ENCODE data around the gene TARM1.

TARM1 gene

DNA sequence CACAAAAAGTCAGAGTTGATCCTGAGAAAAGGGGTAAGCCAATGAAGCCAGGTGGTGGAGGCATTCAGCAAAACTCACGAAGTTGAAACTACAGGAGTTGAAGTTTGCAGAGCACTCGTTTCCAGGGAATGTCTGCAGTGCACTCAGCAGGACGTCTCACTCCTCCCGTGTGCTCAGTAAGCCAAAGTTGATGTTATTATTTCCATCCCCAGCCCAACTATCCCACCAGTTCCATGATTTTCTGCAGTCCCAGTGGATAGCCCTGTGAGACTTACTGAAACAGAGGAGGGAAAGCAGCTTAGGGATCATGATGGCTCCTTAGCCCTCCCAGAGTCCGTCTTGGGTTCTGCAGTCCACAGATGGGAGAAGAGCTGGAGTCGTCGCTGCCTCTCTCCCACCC, at the start of gene TARM1:
Gene TARM1 (minus strand): TSS at position 334 of the 400 bp plus-strand sequence. CDS start 25 bp downstream, at position 309.
- DNase-seq (ENCODE audit: low read depth in 2 of 3, low spot score in 2 of 3), result no peak

- no peak for DNase-seq (ENCODE audit: low read depth in 2 of 3, low spot score in 2 of 3)
These were observed 48.4 kb upstream of the TARM1 start for GRCh38 chr19:54129617-54129996.

- DNase-seq (ENCODE audit: low read depth in 2 of 3, low spot score in 2 of 3), result no peak
These were observed 47.8 kb upstream of the TARM1 start for GRCh38 chr19:54128796-54129616.

DNA sequence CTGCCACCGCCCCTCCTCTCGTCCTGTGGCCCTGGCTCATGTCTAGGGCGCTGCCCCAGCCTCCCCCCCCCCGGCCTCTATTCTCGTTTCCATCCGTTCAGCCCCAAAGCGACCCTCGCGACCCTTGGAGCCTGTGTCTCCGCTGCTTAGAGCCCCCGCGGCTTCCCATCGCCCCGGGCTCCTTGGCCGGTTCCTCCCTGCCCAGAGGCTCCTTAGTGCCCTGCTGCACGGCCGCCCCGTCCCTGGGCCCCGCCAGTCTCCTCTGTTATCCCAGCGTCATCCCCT, 47.2 kb upstream of the TARM1 start:
- no peak for DNase-seq (ENCODE audit: low read depth in 2 of 3, low spot score in 2 of 3)

DNA sequence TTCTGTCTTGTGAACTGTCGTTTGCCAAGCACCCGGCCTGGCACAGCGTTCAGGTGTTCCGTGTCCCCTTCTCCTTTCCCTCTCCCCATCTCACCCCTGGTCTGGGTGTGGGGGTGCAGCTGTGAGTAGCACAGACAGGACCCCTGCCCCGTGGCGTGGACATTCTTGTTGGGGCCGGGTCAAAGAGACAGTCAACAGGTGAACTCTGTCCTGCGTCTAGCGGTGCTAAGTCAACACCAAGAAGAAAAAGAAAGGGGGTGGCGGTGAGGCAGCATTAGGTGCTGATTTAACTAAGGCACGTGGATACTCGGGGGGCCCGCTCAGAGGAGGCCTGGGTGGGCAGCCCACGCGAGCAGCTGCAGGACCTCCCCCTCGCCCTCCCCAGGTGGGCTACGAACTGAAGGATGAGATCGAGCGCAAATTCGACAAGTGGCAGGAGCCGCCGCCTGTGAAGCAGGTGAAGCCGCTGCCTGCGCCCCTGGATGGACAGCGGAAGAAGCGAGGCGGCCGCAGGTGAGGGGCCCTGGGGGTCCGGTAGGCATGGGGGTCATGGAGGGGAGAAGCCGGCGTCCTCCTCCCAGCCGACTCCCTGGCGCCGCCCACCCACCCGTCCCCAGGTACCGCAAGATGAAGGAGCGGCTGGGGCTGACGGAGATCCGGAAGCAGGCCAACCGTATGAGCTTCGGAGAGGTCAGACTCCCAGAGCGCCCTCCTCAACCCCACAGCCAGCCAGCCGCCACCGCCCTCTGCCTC, 46.7 kb upstream of the TARM1 start:
- DNase-seq (ENCODE audit: low read depth in 2 of 3, low spot score in 2 of 3), result no peak

GRCh38 chr19:54125713-54126112, 44.5 kb upstream of the TARM1 start:
- DNase-seq (ENCODE audit: low read depth in 2 of 3, low spot score in 2 of 3), result no peak

GRCh38 chr19:54124393-54124792, 43.2 kb upstream of the TARM1 start:
- DNase-seq (ENCODE audit: low read depth in 2 of 3, low spot score in 2 of 3), result no peak

DNA sequence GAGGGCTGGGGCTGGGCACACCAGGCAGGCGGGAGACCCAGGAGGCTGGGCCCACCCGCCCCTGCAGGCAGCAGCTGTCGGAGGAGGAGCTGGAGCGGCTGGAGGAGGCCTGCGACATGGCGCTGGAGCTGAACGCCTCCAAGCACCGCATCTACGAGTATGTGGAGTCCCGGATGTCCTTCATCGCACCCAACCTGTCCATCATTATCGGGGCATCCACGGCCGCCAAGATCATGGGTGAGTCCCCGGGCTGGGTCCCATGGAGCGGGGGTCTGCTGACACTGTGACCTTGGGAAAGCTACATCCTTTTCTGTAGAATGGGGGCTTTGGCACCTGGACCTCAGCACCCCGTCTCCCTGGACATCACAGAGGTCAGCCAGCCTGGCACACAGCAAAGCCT, 42.5 kb upstream of the TARM1 start:
- DNase-seq (ENCODE audit: low read depth in 2 of 3, low spot score in 2 of 3), result no peak

- DNase-seq (ENCODE audit: low read depth in 2 of 3, low spot score in 2 of 3), result no peak
These were observed 40.1 kb upstream of the TARM1 start for GRCh38 chr19:54121259-54121658.

GRCh38 chr19:54115109-54116063, 34.2 kb upstream of the TARM1 start, which contains the start of the genes PRPF31 and TFPT:
PRPF31 (plus strand) TSS chr19:54115754; CDS start chr19:54118279, 2,525 bp downstream.
TFPT (minus strand) TSS chr19:54115657; CDS start chr19:54115269, 388 bp downstream.
- DNase-seq (ENCODE audit: low read depth in 2 of 3, low spot score in 2 of 3), result peak; percentile 83 to 96 (median 96)

DNA sequence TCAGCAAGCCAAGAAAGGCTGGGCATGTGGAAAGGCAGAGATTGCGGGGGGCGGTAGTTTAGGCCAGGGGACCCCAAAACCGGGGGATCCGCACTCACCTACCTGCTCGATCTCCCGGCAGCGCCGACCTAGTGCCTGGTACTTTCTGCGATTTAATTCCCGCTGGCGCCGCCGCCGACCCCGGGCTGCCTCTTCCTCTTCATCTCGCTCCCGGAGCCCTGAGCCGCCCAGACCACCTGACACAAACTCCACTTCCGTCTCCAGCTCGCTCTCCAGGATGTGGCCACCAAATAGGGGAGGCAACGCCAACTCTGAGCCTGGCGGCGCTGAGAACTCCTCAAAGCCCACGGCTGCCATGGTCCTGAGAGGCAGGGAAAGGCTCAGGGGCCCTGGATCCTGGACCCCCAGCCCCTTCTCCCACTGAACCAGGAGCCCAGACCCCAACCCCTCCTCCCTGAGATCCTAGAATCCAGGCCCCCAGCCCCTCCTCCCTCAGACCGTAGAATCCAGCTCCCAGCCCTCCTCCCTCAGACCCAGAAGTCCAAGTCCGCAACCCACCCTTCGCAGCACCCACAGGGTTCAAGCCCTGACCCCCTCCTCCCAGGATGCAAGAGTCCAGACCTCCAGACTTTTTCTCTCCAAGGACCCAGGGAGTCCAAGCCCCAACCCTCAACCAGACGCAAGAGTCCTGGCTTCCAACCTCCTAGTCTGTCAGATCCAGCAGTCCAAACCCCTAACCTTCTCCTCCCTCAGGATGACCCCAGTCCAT, 33.4 kb upstream of the TARM1 start:
- DNase-seq (ENCODE audit: low read depth in 2 of 3, low spot score in 2 of 3), result no peak

GRCh38 chr19:54109651-54110050, 28.5 kb upstream of the TARM1 start:
- no peak for DNase-seq (ENCODE audit: low read depth in 2 of 3, low spot score in 2 of 3)

- no peak for DNase-seq (ENCODE audit: low read depth in 2 of 3, low spot score in 2 of 3)
These were observed 27.3 kb upstream of the TARM1 start for GRCh38 chr19:54108496-54108895.

DNA sequence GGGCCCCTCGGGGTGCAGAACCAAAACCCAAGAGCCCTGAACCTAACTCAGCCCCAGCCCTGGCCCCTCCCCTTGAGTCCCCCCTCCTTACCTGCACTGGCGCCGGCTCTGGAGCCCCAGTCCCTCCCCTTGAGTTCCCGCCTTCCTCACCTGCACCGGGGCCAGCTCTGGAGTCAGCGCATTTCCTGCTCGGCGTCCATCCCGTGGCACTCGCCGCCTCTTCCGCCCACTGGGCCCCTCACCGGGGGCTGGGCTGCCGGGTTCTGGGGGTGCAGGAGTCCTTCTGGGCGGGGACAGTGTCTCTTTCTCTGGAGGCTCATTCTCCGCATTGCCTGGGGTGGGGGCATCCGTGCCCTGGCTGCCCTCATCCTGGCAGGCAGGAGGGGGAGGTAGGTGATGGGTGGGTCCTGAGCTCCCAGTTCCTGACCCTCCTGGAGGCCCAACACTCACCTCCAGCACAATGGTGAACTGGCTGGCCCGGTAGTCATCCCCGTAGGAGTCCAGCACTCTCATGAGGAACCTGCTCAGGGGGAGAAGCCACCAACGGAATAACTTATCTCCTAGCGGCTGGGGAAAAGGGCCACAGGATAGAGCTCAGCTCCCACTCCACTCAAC, 26.8 kb upstream of the TARM1 start:
- DNase-seq (ENCODE audit: low read depth in 2 of 3, low spot score in 2 of 3), result no peak

DNA sequence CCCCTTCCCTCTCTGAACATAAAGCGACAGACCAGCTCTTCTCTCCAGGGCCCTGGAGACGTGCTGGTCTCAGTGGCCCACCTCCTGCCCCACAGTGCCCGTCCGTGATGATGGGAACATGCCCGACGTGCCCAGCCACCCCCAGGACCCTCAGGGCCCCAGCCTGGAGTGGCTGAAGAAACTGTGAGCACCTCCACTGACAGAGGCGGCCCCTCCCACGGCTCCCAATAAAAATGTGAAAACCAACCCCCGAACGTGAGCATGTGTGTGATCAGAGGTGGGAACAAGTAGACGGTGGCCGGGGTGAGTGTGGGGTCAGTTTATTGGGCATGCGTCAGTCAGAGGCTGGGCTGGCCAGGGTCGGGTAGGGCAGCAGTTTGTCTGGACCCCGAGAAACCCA, 25.6 kb upstream of the TARM1 start:
- no peak for DNase-seq (ENCODE audit: low read depth in 2 of 3, low spot score in 2 of 3)

DNA sequence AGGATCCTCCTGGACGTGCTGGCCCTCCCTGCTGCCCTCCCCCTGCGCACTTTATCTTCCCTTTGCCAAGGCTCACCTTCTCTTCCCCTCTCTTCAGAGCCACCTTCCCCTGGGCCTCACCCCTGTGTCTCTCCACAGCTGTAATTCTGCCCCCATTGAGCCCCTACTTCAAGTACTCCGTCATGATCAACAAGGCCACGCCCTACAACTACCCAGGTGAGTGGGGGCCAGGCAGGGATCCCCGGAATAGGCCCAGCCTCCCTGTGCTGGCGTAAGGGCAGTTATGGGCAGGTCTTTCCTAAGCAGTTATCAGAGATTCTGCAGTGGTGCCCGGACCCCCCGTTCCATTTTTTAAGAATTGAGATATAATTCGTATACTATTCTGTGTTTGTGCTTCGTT, 24.6 kb upstream of the TARM1 start:
- DNase-seq (ENCODE audit: low read depth in 2 of 3, low spot score in 2 of 3), result no peak

DNA sequence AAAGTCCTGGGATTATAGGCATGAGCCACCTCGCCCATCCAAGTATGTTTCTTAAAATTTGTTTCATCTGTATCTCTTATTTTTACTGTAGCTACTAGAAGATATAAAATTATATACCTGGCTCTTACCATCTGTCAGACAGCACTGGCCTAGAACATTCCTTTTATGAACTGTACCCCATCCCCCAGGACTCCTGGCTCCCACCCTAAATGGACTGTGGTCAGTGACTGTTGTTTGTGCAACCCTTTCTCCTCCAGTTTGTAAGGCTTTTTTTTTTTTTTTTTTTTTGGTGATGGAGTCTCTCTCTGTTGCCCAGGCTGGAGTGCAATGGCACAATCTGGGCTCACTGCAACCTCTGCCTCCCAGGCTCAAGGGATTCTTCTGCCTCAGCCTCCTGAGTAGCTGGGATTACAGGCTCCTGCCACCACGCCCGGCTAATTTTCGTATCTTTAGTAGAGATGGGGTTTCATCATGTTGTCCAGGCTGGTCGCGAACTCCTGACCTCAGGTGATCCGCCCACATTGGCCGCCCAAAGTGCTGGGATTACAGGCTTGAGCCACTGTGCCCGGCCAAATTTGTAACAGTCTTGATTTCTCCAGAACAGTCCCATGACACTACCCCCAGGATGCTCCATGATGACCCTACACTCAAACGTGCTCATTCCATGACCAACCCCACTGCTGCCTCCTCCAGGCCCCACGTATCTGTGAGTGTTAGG, 24.0 kb upstream of the TARM1 start:
- DNase-seq (ENCODE audit: low read depth in 2 of 3, low spot score in 2 of 3), result no peak

DNA sequence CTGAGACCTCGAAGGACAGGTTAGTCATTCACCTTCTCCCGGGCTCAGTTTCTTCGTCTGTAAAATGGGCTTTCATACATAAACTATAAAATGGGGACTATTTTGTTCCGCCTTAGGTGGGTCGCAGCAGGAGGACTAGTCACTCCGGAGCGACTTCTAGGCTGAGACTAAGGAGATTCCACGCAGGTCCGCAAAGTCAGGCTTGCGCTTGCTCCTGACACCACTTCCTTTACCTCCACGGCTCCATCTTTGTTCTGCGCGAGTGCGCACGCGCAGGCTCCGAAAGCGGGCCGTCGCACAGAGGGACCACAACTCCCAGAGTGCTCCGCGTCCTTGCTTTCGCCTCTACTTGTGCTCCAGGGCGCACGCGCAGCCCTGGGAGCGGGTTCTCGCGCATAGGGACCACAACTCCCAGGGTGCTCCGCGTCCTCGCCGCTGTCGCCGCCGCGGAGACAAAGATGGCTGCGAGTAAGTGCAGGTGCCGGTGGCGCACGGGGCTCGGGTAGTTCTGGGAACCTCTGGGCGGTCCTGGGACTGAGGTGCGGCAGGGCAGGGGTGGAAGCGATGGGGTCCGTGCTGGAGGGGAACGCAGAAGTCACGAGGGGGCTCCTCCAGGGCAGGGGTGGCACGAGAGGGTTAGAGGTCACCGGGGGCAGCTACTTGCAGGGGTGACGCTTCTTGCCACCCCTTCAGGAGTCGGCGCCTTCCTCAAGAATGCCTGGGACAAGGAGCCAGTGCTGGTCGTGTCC, 21.4 kb upstream of the TARM1 start, which contains the start of gene NDUFA3:
Gene NDUFA3 (plus strand): TSS at position 435 of the 749 bp plus-strand sequence. CDS start 24 bp downstream, at position 459.
- DNase-seq (ENCODE audit: low read depth in 2 of 3, low spot score in 2 of 3), result peak; percentile 69 to 96 (median 96)

DNA sequence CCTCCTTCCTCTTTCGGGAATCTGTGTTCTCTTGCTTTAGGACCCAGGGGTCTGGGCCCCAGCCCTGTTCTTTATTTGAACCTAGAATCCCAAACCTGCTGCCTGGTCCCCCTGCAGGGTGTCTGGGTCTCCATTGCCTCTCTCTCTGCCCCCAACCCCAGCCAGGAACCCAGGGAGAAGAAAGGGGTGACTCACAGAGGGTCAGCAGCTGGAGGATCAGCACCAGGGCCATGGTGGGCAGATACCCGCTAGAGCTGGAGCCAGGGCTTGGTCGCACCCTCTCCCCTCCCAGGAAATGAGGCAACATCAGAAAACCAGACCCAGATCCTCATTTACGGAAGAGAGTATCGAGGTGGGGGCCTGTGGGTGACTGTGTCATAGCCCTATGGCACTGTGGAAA, 19.4 kb upstream of the TARM1 start, which contains the start of gene OSCAR:
Gene OSCAR (minus strand): TSS at position 243 of the 400 bp plus-strand sequence. CDS start 11 bp downstream, at position 232.
- no peak for DNase-seq (ENCODE audit: low read depth in 2 of 3, low spot score in 2 of 3)

Measured in activated CD8-positive, alpha-beta memory T cell treated with anti-CD3 and anti-CD28 coated beads for 48 hours (primary cell).